H4 (cell line): Measurements from ENCODE around the gene MAP4K1. TPM values are rescaled to one million over a fixed set of nuclear protein-coding genes. Genes with fewer than 3 reads are reported as not detected.
"Not testable (repeated sequence)": the region's sequence is repeated elsewhere in the genome, so short reads cannot be mapped to it uniquely, and the experiment has no call there.

Experiments
- DNase-seq: peaks from one replicate; pipeline ENCODE4 v3.0.0-alpha.2; 2015; ENCODE audit warnings: low spot score
- total RNA-seq: library from RNA; depleted of rRNA; stranded (reverse); fragments of >200 nt; shearing (Covaris generic); gene quantifications from 2 replicates; pipeline ENCODE4 v1.2.3, GENCODE V29; 2014

MAP4K1 gene
- total RNA-seq, 1 experiment from 2014 or later = 0.29 TPM

DNA sequence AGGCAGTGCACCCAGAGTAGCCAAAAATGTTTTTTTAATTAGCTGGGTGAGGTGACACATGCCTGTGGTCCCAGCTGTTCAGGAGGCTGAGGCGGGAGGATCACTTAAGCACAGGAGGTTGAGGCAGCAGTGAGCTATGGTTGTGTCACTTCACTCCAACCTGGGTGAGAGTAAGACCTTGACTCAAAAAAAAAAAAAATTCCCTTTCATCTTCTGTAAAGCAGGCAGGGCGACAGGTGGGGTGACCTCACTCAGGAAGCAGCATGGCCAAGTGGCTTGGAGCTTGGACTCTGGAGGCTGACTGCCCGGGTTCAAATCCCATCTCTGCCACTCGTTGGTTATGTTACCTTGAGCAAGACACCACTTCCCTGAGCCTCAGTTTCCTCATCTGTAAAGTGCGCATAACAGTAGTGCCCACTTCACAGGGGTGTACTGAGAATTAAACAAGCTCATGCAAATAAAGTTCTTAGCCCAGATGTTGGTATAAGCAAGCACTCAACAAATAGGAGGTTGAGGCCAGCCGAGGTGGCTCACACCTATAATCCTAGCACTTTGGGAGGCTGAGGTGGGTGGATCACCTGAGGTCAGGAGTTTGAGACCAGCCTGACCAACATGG, 48.3 kb downstream of the MAP4K1 start:
- no peak for DNase-seq

GRCh38 chr19:38565691-38566105, 52.1 kb downstream of the MAP4K1 start:
- DNase-seq = no peak

- DNase-seq = no peak
These were observed 52.6 kb downstream of the MAP4K1 start for GRCh38 chr19:38564981-38565690.

- DNase-seq = no peak
These were observed 54.3 kb downstream of the MAP4K1 start for GRCh38 chr19:38563475-38563874.

- no peak for DNase-seq
These were observed 55.7 kb downstream of the MAP4K1 start for GRCh38 chr19:38562096-38562495.

DNA sequence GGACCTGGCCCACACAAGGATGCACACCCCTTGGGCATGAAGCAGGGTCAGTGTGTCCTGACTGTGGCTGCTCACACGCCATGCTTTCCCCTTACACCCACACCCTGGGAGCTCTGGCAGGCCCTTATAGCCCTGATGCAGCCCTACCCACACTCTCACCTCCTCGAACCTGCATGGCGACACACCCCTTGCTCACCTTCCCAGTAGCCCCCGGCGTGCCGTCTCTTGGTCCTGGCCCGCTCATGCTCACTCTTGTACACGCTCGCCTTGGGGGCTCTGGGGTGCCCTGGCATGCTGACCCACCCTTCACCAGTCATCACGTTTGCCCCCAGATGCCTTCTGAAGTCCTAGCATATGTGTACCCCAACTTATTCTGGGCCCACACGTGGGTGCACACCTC, 56.1 kb downstream of the MAP4K1 start:
- DNase-seq = no peak

DNA sequence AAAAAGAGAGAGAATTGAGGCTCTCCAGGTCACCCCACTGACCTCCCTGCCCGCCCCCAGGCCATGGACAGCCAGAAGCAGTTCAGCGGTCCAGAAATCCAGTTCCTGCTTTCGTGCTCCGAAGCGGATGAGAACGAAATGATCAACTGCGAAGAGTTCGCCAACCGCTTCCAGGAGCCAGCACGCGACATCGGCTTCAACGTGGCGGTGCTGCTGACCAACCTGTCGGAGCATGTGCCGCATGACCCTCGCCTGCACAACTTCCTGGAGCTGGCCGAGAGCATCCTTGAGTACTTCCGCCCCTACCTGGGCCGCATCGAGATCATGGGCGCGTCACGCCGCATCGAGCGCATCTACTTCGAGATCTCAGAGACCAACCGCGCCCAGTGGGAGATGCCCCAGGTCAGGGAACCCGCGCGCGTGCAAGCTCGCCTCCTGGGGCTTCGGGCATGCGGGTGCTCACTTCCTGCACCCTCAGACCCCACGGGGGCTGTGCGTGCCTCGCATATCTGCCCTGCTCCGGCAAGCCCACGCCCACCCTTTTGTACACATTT, 56.6 kb downstream of the MAP4K1 start:
- no peak for DNase-seq

DNA sequence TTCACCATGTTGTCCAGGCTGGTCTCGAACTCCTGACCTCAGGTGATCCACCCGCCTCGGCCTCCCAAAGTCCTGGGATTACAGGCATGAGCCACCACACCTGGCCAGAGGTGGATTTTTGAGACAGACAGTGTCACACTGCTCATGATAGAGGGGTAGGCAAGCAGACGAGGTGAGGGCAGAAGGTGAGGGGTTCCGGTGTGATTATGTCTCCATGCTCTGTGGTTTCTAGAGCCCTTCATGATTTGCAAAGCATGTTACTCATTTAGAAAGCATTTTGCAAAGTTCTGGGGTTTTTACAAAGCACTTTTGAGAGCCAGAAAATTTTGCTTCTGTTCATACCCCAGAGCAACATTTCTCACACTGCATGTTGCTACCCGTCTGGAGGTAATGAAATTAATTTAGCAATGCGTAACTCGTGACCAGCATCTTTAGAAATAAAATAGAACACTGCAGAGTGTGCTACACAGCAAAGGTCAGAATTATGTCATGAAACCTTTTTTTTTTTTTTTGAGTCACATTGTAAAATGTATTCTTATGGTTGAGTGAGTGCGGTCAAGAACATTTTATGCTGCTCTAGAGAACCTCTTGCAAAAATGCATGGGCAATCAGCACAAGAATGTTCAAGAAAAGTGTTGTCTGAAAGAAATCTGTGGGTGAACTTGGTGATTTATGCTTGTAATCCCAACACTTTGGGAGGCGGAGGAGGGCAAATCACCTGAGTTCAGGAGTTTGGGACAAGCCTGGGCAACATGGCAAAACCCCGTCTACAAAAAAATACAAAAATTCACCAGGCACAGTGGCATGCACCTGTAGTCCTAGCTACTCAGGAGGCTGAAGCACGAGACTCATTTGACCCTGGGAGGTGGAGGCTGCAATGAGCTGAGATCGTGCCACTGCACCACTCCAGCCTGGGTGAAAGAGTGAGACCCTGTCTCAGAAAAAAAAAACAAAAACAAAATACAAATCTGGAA, 58.0 kb downstream of the MAP4K1 start:
- DNase-seq = no peak

DNA sequence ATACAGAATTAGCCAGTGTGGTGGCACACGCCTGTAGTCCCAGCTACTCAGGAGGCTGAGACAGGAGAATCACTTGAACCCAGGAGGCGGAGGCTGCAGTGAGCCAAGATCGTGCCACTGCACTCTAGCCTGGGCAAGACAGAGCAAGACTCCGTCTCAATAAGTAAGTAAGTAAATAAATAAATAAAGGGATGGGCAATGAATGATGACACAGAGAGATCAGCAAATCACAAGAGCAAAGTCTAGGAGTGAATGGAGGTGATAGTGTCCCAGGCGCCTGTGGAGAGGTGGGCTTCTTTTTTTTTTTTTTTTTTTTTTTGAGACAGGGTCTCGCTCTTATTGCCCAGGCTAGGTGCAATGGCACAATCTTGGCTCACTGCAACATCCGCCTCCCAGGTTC, 58.8 kb downstream of the MAP4K1 start:
- DNase-seq = not testable (repeated sequence)

GRCh38 chr19:38557205-38557799, 60.5 kb downstream of the MAP4K1 start:
- DNase-seq = peak; percentile 90

DNA sequence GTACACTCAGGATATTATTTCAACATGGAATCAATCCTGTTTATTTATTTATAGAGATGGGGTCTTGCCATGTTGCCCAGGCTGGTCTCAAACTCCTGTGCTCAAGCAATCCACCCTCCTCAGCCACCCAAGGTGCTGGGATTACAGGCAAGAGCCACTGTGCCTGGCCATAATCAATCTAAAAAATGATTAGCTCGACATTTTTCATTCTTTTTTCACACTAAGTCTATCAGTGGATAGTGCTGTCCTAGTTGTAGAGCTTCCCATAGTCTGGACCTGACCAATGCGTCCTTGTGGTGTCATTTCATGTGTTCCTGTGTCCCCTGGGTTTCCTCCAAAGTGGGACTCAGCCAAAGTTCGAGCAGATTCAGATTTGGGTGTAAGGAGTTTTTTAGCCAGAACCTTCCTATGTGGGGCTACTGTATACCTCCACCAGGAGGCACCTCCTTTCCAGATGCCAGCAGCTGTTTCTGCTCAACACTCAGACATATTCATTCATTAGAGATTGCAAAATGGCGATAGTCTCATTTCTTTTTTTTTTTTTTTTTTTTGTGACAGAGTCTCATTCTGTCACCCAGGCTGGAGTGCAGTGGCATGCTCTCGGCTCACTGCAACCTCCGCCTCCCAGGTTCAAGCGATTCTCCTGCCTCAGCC, 61.1 kb downstream of the MAP4K1 start:
- peak; percentile 40 for DNase-seq

GRCh38 chr19:38555200-38555599, 62.6 kb downstream of the MAP4K1 start:
- no peak for DNase-seq

- no peak for DNase-seq
These were observed 63.0 kb downstream of the MAP4K1 start for GRCh38 chr19:38554676-38555141.

DNA sequence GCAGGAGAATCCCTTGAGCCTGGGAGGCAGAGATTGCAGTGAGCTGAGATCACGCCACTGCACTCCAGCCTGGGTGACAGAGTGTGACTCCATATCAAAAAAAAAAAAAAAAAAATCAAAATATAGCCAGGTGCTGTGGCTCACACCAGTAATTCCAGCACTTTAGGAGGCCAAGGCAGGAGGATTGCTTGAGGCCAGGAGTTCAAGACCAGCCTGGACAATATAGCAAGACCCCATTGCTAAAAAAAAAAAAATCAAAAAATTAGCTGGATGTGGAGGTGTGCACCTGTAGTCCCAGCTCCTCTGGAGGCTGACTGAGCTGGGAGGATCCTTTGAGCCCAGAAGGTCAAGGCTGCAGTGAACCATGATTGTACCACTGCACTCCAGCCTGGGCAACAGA, 64.5 kb downstream of the MAP4K1 start:
- DNase-seq = not testable (repeated sequence)

DNA sequence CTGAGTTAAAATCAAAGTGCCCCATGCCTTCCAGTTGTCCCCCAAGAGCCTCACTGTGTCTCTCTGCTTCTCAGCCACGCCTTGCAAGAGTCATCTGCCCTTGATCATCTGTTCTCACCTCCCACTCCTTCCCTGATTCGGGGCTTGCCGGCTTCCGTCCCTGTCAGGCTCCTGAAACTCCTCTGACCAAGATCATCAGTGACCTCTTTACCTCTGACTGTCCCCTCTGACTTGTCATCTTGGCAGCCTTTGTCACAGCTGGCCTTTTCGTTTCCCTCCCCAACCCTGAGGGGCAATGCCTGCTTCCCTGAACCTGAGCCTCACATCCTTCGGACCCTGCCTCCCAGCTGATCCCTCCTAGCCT, 66.3 kb downstream of the MAP4K1 start:
- no peak for DNase-seq

DNA sequence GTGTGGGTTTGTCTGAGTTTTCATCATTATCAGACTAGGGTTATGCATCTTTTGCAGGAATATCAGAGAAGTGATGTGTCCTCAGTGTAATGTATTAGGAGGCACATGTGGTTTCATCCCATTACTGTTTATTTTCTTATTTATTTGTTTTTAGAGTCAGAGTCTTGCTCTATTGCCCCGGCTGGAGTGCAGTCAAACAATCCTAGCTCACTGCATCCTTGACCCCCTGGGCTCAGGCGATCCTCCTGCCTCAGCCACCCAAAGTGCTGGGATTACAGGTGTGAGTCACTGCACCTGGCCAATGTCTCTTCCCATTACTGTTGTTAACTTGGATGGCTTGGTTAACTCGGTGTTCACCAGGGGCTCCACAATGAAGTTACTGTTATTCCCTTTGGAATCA, 67.4 kb downstream of the MAP4K1 start:
- no peak for DNase-seq

DNA sequence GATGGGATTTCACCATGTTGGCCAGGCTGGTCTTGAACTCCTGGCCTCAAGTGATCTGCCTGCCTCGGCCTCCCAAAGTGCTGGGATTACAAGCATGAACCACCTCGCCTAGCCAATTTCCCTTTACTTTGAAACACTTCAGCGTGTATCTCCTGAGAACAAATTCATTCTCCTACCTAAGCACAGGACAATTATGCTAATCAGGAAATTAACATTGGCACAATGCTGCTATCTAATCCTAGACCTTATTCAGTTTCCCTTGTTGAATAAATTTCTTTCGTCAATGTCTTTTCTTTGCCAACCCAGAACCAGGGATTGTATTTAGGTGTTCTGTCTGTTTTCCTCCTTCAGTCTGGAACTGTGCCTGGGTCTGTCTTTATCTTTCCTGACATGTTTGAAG, 67.8 kb downstream of the MAP4K1 start:
- DNase-seq = no peak

- DNase-seq = no peak
These were observed 68.7 kb downstream of the MAP4K1 start for GRCh38 chr19:38549061-38549460.

GRCh38 chr19:38547421-38547820, 70.3 kb downstream of the MAP4K1 start:
- DNase-seq = no peak

DNA sequence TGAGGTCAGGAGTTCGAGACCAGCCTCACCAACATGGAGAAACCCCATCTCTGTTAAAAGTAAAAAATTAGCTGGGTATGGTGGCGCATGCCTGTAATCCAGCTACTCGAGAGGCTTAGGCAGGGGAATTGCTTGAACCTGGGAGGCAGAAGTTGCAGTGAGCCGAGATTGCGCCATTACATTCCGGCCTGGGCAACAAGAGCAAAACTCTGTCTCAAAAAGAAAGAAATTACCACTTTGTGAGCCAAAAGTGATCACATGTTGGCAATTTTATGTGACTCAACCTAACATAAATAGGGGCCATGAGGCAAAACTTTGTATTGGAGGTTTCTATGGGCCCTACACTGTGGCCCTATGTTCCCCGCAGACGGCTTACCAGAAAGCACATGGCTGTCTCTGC, 72.2 kb downstream of the MAP4K1 start:
- no peak for DNase-seq
